Liver (tissue), 3 donors: Measurements from ENCODE around the gene TBC1D21.

Source experiments
- CTCF ChIP-seq: fragments of 150-350 bp; IDR thresholded peaks from 2 replicates; pipeline ENCODE4 v1.5.1; 2017; ENCODE audit warnings: improper control_type of control experiment, low read depth, low read length; ENCODE audit not compliant: missing input control
- GABPA ChIP-seq, 2 donors: IDR thresholded peaks in 1 of 2; conservative IDR thresholded peaks in 1 of 2; 2 replicates each; pipeline ENCODE4 v1.6.1; 2016; ENCODE audit warnings: antibody characterized with exemption in 2 of 2, mild to moderate bottlenecking in 1 of 2, moderate library complexity in 1 of 2
- MAX ChIP-seq: IDR thresholded peaks from 2 replicates; pipeline ENCODE4 v1.6.1; 2016; ENCODE audit warnings: antibody characterized with exemption
- TAF1 ChIP-seq: conservative IDR thresholded peaks from 2 replicates; pipeline ENCODE4 v1.6.1; 2016; ENCODE audit warnings: antibody characterized with exemption, mild to moderate bottlenecking
- donor health status: healthy.
- donor health status: healthy.

- TF ChIP-seq MAX, result no peak
- TF ChIP-seq CTCF, result no peak
- no peak for TF ChIP-seq GABPA (IDR thresholded peaks at IDR 0.05 in 1 of 2, conservative IDR thresholded peaks at IDR 0.05 in 1 of 2)
- TF ChIP-seq TAF1, result no peak
Observed at GRCh38 chr15:73925848-73926218, 52.5 kb downstream of the TBC1D21 start.
